Measurements from ENCODE around the gene FLG2.
A peak's percentile ranks its signal among the peaks of the same experiment; 100 is the strongest.

Gene FLG2

GRCh38 chr1:152349611-152350010 lies 10.2 kb downstream of the FLG2 start:
- no peak for DNase-seq (ENCODE audit: low spot score)
- TF ChIP-seq CTCF (IDR thresholded peaks at IDR 0.05; ENCODE audit: extremely low read depth, insufficient read depth, missing control alignments) = no peak
- in situ Hi-C loops (cut with MboI; ENCODE audit: low pct_unique_long_range_greater_than_20kb, low sequenced_read_pairs, unreplicated experiment) = no loop called here

- no peak for DNase-seq (ENCODE audit: low spot score)
- TF ChIP-seq CTCF (IDR thresholded peaks at IDR 0.05; ENCODE audit: extremely low read depth, insufficient read depth, missing control alignments) = no peak
Measured at GRCh38 chr1:152348447-152348846, 11.4 kb downstream of the FLG2 start.

GRCh38 chr1:152347116-152347728 lies 12.6 kb downstream of the FLG2 start:
- peak; percentile 88 for TF ChIP-seq CTCF (IDR thresholded peaks at IDR 0.05; ENCODE audit: extremely low read depth, insufficient read depth, missing control alignments)
- peak; percentile 20 for DNase-seq (ENCODE audit: low spot score)
- in situ Hi-C loops (cut with MboI; ENCODE audit: low pct_unique_long_range_greater_than_20kb, low sequenced_read_pairs, unreplicated experiment) = no loop called here

More at GRCh38 chr1:152348447-152348846, 11.4 kb downstream of the FLG2 start:
- in situ Hi-C loops (cut with MboI; ENCODE audit: low pct_unique_long_range_greater_than_20kb, low sequenced_read_pairs, unreplicated experiment) = no loop called here

GRCh38 chr1:152344438-152344837 lies 15.4 kb downstream of the FLG2 start:
- TF ChIP-seq CTCF (IDR thresholded peaks at IDR 0.05; ENCODE audit: extremely low read depth, insufficient read depth, missing control alignments) = no peak
- in situ Hi-C loops (cut with MboI; ENCODE audit: low pct_unique_long_range_greater_than_20kb, low sequenced_read_pairs, unreplicated experiment) = no loop called here
- no peak for DNase-seq (ENCODE audit: low spot score)

DNA sequence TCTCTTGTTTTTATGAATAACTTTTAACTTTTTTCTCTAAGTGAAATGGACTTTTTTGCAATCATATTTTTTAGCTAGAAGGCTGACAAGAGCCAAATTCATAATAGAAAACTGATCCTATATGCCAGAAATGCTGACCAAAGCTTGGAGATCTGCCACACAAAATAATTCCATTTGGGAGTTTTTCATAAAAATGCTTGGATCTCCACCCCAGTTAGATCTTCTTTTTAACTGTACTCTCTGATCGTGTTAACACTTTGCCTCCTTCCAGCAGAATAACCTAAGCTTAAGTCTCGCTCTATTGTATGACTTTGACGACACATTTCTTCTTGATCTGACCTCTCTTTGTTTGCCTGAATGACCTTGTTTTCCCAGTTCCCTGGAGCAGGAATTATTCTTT lies 16.8 kb downstream of the FLG2 start:
- in situ Hi-C loops (cut with MboI; ENCODE audit: low pct_unique_long_range_greater_than_20kb, low sequenced_read_pairs, unreplicated experiment) = no loop called here
- no peak for TF ChIP-seq CTCF (IDR thresholded peaks at IDR 0.05; ENCODE audit: extremely low read depth, insufficient read depth, missing control alignments)
- DNase-seq (ENCODE audit: low spot score) = no peak

- TF ChIP-seq CTCF (IDR thresholded peaks at IDR 0.05; ENCODE audit: extremely low read depth, insufficient read depth, missing control alignments) = no peak
- no peak for DNase-seq (ENCODE audit: low spot score)
- in situ Hi-C loops (cut with MboI; ENCODE audit: low pct_unique_long_range_greater_than_20kb, low sequenced_read_pairs, unreplicated experiment) = no loop called here
Measured at GRCh38 chr1:152335399-152335798, 24.4 kb downstream of the FLG2 start.

Measured in GM13977 (cell line).